Measurements from ENCODE around the gene OSBPL6.

OSBPL6 gene

DNA sequence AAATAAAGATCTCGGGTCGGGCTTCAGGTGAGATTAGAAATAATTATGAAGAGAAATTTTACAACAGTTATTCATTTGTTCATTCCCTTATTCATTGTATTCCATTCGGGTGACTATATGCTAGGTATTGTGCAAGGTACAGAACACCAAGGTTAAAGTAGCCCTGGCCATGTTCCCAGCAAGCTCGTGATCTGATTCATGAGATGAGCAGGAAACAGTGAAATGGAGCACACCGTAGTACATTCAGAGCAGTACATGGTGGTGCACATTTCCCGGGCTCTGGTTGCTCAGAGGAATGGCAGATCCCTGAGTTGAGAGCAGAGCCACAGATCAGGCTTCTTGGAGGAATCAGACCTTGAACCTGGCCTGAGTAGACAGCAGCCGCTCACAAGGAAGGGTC lies 168.9 kb downstream of the OSBPL6 start:
- no peak for DNase-seq

GRCh38 chr2:178365116-178365515 lies 170.8 kb downstream of the OSBPL6 start:
- DNase-seq: no peak

DNA sequence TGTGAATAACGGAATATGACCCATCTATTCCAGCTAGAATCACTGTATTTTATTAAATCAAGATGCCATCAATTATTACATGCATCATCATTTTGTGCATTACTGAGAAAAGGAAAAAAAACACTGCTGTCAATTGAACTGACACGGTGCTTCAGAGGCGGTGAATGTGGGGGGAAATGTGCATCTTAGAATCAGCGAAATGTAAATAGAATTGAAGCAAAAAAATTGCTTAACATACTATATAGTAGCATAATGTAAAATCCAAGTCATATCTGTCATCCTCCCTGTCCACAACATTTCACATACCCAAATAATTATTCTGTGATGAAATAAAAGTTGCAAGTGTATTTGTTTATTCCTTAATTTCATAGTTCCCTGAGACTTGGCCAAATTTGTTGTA lies 172.1 kb downstream of the OSBPL6 start:
- no peak for DNase-seq

DNA sequence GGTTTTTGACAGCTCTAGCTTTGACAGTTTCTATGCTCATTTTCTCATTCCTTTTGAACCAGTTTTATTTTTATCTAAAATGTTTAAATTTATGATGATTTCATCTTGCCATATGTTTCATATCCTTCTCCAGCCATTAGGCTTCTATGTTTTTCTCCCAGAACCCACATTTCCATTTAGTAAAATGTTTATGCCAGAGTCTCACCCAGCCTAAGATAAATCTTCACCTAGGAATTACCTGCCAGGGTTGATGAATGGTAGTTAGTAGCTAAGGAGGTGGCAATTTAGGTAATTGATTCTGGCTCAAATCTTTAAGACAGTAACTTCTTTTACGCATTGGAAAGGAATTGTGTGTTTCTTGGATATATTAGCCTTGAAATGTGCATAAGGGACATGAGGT lies 173.0 kb downstream of the OSBPL6 start:
- DNase-seq: no peak

DNA sequence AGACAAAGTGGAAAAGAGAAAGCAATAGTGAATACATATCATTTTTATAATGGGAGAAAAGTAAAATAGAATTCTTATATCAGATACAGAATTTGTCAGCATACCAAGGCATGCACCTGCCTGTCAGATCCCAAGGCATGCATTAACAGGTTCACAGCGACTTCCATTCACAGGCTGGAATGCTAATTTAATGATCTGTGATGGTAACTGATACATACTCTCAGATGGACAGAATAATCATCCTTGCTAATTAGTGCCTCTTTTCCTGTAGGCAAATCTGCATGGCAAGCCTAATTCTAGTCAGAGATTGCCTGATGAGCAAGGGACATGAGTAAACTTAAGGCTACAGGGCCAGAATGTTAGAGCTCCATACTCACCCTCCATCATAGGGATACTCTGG lies 180.6 kb downstream of the OSBPL6 start:
- no peak for DNase-seq

DNA sequence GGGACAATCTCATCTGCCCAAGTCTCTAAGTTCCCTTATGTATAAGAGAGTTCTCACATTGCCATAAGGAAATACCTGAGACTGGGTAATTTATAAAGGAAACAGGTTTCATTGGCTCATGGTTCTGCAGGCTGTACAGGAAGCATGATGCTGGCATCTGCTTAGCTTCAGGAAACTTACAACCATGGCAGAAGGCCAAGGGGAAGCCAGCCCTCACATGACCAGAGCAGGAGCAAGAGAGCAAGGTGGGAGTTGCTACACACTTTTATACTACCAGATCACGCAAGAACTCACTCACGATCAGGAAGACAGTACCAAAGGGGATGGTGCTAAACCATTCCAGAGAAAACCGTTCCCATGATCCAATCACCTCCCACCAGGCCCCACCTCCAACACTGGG lies 182.7 kb downstream of the OSBPL6 start:
- no peak for DNase-seq

- no peak for DNase-seq
These were observed 185.1 kb downstream of the OSBPL6 start for GRCh38 chr2:178379162-178380004.

DNA sequence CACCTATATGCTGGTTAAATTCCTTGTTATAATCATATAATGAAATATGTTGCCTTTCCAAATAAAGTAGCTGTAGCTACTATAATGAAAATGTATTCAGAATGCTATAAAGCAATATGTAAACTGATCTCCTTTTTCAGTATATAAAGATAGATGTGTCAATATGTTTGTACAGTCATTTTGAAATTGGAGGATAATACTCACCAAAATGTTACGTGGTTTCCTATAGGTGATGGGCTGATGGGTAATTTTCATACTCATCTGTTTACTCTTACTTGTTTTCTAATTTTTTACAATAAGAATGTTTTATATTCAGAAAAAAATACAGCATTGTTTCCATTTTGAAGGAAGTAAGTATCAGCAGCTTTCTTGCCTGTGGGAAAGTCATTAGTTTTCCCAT lies 186.5 kb downstream of the OSBPL6 start:
- DNase-seq: no peak

- no peak for DNase-seq
These were observed 189.4 kb downstream of the OSBPL6 start for GRCh38 chr2:178383718-178384117.

DNA sequence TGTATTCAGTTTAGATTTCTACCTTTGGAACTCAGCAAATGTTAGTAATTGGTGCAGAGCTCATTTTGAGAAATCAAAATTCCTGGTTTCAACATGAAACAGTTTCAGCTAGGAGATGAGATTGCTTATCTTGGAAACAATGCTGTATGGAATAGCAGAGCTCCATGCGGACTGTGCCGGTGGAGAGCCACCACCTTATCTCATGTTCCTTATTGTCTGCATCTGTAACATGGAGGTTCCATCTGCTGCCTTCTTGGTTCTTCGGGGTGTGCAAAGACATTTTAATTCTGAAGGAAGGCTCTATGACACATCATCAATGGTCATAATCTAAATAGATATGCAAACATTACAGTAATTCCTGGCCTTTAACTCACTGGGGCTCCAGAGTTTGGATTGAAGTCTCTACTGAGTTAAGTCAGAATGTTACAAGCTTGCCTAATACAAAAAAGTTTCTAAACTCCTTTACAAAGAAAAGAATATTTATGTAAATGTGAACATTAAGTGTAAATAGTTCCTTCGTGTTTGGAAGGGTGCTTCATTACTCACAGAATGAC lies 191.4 kb downstream of the OSBPL6 start:
- no peak for DNase-seq

DNA sequence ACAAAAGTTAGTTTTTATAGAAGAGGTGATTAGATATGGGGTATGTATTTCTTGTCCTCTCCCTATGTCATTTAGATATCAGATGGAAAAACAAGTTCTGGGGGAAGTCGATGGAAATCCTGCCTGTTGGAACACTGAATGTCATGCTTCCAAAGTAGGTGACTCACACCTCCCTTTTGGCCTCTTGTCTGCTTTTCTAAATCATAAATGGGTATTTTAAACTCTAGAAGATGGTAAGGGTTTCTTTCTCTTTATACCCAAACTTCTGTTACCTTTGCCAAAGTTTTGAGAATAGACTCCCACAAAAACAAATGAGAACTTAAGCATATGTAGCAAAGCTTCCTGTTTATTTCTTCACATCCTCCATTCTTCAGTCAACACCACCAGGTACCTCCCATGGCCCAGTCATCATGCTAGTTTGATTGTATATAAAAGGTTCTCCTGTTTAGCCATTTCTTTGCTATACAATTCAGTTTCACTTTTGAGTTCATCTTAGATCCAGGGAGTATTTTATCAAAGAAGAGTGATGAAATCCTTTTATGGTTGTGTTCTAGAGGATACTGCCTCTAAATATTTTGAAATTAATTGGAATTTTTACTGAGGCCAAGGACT lies 192.8 kb downstream of the OSBPL6 start:
- DNase-seq: peak; percentile 23

DNA sequence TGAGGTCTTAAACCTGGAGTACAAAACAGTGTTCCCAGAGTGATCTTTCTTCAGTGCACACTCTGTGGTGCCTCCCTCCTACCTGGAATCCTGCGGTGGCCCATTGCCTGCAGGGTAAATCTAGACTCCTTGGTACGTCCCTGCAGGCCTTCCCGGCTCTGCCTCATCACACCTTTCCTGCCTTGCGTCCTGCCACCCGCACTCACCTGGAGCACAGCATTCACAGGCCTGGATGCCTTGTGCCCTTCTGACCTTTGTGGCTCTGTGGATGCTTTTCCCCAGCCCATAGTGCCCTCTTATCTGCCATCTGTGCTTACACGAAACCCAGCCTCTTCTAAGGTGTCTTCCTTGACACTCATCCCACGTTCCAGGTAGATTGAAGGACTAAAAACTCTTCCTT lies 194.0 kb downstream of the OSBPL6 start:
- no peak for DNase-seq

DNA sequence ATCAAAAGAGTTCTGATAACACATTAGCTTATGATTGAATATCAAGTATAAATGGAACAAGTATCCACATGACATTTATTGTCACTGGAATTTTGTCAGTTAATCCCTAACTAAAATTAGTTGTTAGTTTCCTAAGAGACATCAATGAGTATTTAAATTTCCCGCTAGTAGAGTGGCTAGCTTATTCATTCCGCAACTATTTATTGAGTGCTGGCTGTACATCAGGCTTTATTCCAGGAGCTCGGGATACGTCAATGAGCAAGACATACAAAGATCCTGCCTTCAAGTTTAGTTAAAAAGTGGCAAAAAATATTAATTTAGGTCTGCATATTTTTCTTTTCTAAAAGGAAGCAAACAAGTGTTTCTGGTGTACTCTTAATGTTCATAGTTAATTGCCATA lies 197.4 kb downstream of the OSBPL6 start:
- DNase-seq: no peak

GRCh38 chr2:178392215-178392614 lies 197.9 kb downstream of the OSBPL6 start:
- no peak for DNase-seq

GRCh38 chr2:178394859-178395258 lies 200.5 kb downstream of the OSBPL6 start:
- no peak for DNase-seq

- no peak for DNase-seq
These were observed 201.0 kb downstream of the OSBPL6 start for GRCh38 chr2:178395295-178395694.

DNA sequence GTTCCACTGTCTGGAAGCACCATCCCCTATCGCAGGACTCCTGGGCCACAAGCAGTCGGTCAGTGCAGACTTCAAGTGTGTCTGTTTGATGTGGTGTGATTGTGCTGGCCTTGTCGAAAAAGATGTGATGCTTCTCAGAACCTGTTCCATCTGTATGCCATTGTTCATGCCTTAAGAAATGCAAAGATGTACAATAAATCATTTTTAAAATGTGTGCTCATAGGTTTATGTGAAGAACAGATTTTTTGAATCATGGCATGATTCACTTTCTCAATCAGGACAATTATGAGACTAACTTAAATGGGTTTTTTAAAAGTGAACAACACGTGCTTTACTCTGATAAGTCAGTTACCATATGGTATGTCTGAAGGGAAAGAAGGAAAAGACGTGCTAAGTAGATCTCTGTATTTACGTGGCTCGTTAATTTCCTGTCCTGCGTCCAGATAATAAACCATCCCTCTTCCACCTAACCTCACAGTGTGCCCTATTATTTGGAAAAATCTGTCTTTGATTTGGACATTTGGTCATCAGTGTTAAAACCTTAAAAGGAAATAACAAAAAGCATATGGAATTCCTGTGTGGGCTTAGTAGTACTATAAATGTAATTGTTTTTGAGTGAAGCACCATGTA lies 201.7 kb downstream of the OSBPL6 start:
- DNase-seq: no peak

DNA sequence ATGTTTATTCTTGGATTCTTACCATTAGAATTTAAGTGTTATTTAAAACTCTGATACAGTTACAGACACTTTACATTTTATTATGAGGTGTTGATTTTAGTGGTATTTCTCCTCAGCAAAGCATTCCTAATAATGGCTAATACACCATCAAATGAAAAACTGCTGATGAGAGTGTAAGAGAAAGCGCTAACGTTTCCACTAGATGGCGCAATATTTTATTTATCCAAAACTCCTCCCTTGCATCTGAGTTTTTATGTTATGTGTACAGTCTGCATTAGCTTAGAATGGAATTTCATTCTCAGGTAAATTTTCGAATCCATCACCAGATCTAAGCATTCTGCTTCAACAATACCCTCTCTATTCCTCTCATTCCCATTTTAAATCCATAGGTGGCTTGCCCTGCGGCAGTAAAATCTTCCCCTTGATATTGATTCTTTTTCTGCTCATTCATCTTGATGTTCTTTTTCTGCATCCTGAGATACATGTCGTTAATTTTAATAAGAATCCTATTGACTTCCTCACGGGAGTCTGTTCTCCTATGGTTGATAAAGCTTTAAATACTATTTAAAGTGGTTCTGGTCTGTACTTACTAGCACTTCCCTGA lies 202.8 kb downstream of the OSBPL6 start:
- peak; percentile 84 for DNase-seq

- no peak for DNase-seq
These were observed 207.7 kb downstream of the OSBPL6 start for GRCh38 chr2:178401994-178402437.

DNA sequence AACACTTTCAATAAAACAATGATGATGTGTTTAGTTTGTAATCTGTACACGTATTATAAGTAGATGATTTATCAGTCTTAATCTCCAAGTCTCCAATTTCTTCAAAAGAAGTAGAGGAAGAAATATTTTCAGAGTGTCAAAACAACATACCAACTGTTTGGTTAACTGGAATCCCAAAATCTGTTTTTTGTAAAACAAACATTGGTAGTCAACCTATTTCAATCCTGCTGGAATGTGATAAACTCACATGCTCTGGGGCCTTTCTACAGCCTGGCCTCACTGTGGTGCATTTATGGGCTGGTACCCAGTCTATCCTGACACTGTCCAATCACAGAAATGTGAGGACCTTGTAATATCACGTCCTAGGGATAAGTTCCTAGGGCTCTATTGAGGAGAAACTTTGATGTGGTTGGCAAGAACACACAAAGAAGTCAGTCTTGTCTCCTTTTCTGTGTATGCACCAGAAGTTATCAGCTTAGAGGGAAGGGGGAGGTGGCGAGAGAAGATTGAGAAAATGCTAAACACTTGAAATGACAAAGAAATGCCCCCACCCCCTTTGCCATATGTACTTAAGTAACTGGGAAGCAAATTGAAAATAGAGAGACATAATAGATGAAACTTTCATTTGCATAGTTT lies 209.5 kb downstream of the OSBPL6 start:
- peak; percentile 52 for DNase-seq

- peak; percentile 98 for DNase-seq
These were observed 210.1 kb downstream of the OSBPL6 start for GRCh38 chr2:178404368-178404767.

GRCh38 chr2:178409261-178409660 lies 214.9 kb downstream of the OSBPL6 start:
- no peak for DNase-seq

- peak; percentile 17 for DNase-seq
These were observed 217.7 kb downstream of the OSBPL6 start for GRCh38 chr2:178412047-178412446.
